Loucy (cell line): ENCODE data around the gene DNAJC11.

Source experiments
- H2AFZ ChIP-seq: fragments of 200-600 bp; sonication (generic); 2 replicates; pipeline ENCODE4 v1.6.0; 2016; ENCODE audit warnings: antibody characterized with exemption, mild to moderate bottlenecking, low read length, moderate library complexity
- H3F3A ChIP-seq: fragments of 200-600 bp; 2 replicates; pipeline ENCODE4 v1.6.0; 2016; ENCODE audit warnings: antibody characterized with exemption, low read depth, mild to moderate bottlenecking
- H3K27me3 ChIP-seq: fragments of 200-600 bp; sonication (generic); 2 replicates; pipeline ENCODE4 v1.6.1; 2014; ENCODE audit warnings: low read length, mild to moderate bottlenecking; ENCODE audit not compliant: insufficient read depth, poor library complexity, severe bottlenecking
- H3K36me3 ChIP-seq: fragments of 200-600 bp; sonication (generic); 2 replicates; pipeline ENCODE4 v1.6.1; 2016; ENCODE audit warnings: low read length; ENCODE audit not compliant: insufficient read depth
- H3K4me1 ChIP-seq: fragments of 200-600 bp; sonication (generic); 2 replicates; pipeline ENCODE4 v1.5.1; 2014; ENCODE audit warnings: low read length, mild to moderate bottlenecking; ENCODE audit not compliant: insufficient read depth, poor library complexity, severe bottlenecking
- H3K4me2 ChIP-seq: fragments of 200-600 bp; sonication (generic); 2 replicates; pipeline ENCODE4 v1.6.0; 2014; ENCODE audit warnings: antibody characterized with exemption, low read length, low read depth, mild to moderate bottlenecking; ENCODE audit not compliant: poor library complexity, severe bottlenecking
- H3K4me3 ChIP-seq: fragments of 200-600 bp; sonication (generic); 2 replicates; pipeline ENCODE4 v1.5.1; 2014; ENCODE audit warnings: low read length, mild to moderate bottlenecking, mixed read lengths; ENCODE audit not compliant: poor library complexity, severe bottlenecking
- H3K79me2 ChIP-seq: fragments of 200-600 bp; sonication (generic); 2 replicates; pipeline ENCODE4 v1.6.1; 2014; ENCODE audit warnings: low read length; ENCODE audit not compliant: insufficient read depth
- H3K9ac ChIP-seq: fragments of 200-600 bp; sonication (generic); 2 replicates; pipeline ENCODE4 v1.6.0; 2014; ENCODE audit warnings: mild to moderate bottlenecking, low read depth, low read length, moderate library complexity; ENCODE audit not compliant: poor library complexity, severe bottlenecking
- H3K9me2 ChIP-seq: fragments of 200-600 bp; sonication (generic); replicated peaks from 2 replicates; pipeline ENCODE4 v1.6.1; 2016; ENCODE audit warnings: low read depth, low read length, mixed read lengths
- H3K9me3 ChIP-seq: fragments of 200-600 bp; sonication (generic); 2 replicates; pipeline ENCODE4 v1.6.1; 2014; ENCODE audit warnings: mild to moderate bottlenecking, antibody characterized with exemption, low read length, low read depth; ENCODE audit not compliant: insufficient read depth
- H4K20me1 ChIP-seq: fragments of 200-600 bp; sonication (generic); 2 replicates; pipeline ENCODE4 v1.6.0; 2014; ENCODE audit warnings: antibody characterized with exemption, low read length, mild to moderate bottlenecking; ENCODE audit not compliant: insufficient read depth, poor library complexity, severe bottlenecking
- CTCF ChIP-seq: fragments of 200-600 bp; sonication (generic); conservative IDR thresholded peaks from 2 replicates; pipeline ENCODE4 v1.5.1; 2014; ENCODE audit warnings: mild to moderate bottlenecking, antibody characterized with exemption, low read length
- EZH2phosphoT487 ChIP-seq: fragments of 200-600 bp; IDR thresholded peaks from 2 replicates; pipeline ENCODE4 v1.6.1; 2018; ENCODE audit warnings: antibody characterized with exemption, mild to moderate bottlenecking, moderate library complexity, borderline replicate concordance

DNAJC11 gene

GRCh38 chr1:6592865-6593593 is 108.6 kb downstream of the DNAJC11 start:
- H3K79me2 ChIP-seq = peaks cover 25% of the 10 kb centered on the region
- H3K27me3 ChIP-seq = no peaks in the 10 kb centered on the region
- H2AFZ ChIP-seq = no peak overlapping the region
- H3K9ac ChIP-seq = no peak overlapping the region
- no peaks in the 10 kb centered on the region for H3F3A ChIP-seq
- H4K20me1 ChIP-seq = peaks cover 21% of the 10 kb centered on the region
- no peaks in the 10 kb centered on the region for H3K9me3 ChIP-seq
- H3K4me2 ChIP-seq = no peak overlapping the region
- no peaks in the 10 kb centered on the region for H3K9me2 ChIP-seq
- H3K4me3 ChIP-seq = no peak overlapping the region
- H3K4me1 ChIP-seq = peaks cover 9% of the 10 kb centered on the region
- TF ChIP-seq CTCF (no peak), EZH2phosphoT487 (no peak)
- H3K36me3 ChIP-seq = peaks cover 72% of the 10 kb centered on the region; the same call in 1 of the 2 replicates

GRCh38 chr1:6592441-6592840 is 109.2 kb downstream of the DNAJC11 start:
- Histone ChIP-seq H3K79me2 (peaks cover 19% of the 10 kb centered on the region), H3K27me3 (no peaks in the 10 kb centered on the region), H3K9ac (no peak overlapping the region), H4K20me1 (peaks cover 17% of the 10 kb centered on the region), H3F3A (no peaks in the 10 kb centered on the region), H3K4me3 (no peak overlapping the region), H3K9me3 (no peaks in the 10 kb centered on the region), H3K9me2 (no peaks in the 10 kb centered on the region), H3K36me3 (peaks cover 66% of the 10 kb centered on the region; the same call in 1 of the 2 replicates), H2AFZ (no peak overlapping the region), H3K4me1 (peaks cover 3% of the 10 kb centered on the region), H3K4me2 (no peak overlapping the region)
- TF ChIP-seq CTCF (no peak), EZH2phosphoT487 (no peak)

- Histone ChIP-seq H3K4me2 (no peak overlapping the region), H3K9ac (no peak overlapping the region), H3K9me3 (no peaks in the 10 kb centered on the region), H3K4me3 (no peak overlapping the region), H3K27me3 (no peaks in the 10 kb centered on the region), H3F3A (no peaks in the 10 kb centered on the region), H3K36me3 (peaks cover 62% of the 10 kb centered on the region; the same call in 1 of the 2 replicates), H2AFZ (no peak overlapping the region), H3K79me2 (peaks cover 11% of the 10 kb centered on the region; the same call in 1 of the 2 replicates), H3K9me2 (no peaks in the 10 kb centered on the region), H4K20me1 (peaks cover 12% of the 10 kb centered on the region), H3K4me1 (peaks cover under 1% of the 10 kb centered on the region)
- TF ChIP-seq CTCF (no peak), EZH2phosphoT487 (no peak)
These were observed 110.0 kb downstream of the DNAJC11 start for GRCh38 chr1:6591644-6592043.
